Measurements from ENCODE around the gene ADARB2.

The ADARB2 gene

GRCh38 chr10:1212571-1213141 is 524.7 kb downstream of the ADARB2 start:
- no peak for TF ChIP-seq ZBTB7A (IDR thresholded peaks at IDR 0.05; ENCODE audit: low read depth)
- no peak for TF ChIP-seq USF1 (IDR thresholded peaks at IDR 0.05)
- no peak for TF ChIP-seq TAF1 (IDR thresholded peaks at IDR 0.05; ENCODE audit: low read depth)

- TF ChIP-seq REST (IDR thresholded peaks at IDR 0.05; ENCODE audit: low read depth) (no peak), CEBPB (IDR thresholded peaks at IDR 0.05) (no peak), FOXM1 (IDR thresholded peaks at IDR 0.05; ENCODE audit: borderline replicate concordance, low read depth) (no peak), TCF12 (IDR thresholded peaks at IDR 0.05; ENCODE audit: low read depth) (no peak), USF1 (IDR thresholded peaks at IDR 0.05) (no peak), MAX (IDR thresholded peaks at IDR 0.05) (no peak), NFIC (IDR thresholded peaks at IDR 0.05) (no peak), TAF1 (IDR thresholded peaks at IDR 0.05; ENCODE audit: low read depth) (no peak)
These were observed 525.3 kb downstream of the ADARB2 start for GRCh38 chr10:1211844-1212570.

GRCh38 chr10:1210667-1211066 is 526.7 kb downstream of the ADARB2 start:
- TF ChIP-seq ZBTB7A (IDR thresholded peaks at IDR 0.05; ENCODE audit: low read depth): no peak
- no peak for TF ChIP-seq NFIC (IDR thresholded peaks at IDR 0.05)
- TF ChIP-seq FOXM1 (IDR thresholded peaks at IDR 0.05; ENCODE audit: borderline replicate concordance, low read depth): no peak
- no peak for TF ChIP-seq TEAD4 (IDR thresholded peaks at IDR 0.05)
- TF ChIP-seq TAF1 (IDR thresholded peaks at IDR 0.05; ENCODE audit: low read depth): no peak
- TF ChIP-seq CREB1 (IDR thresholded peaks at IDR 0.05; ENCODE audit: low read depth): no peak
- no peak for TF ChIP-seq REST (IDR thresholded peaks at IDR 0.05; ENCODE audit: low read depth)
- no peak for TF ChIP-seq RAD21 (IDR thresholded peaks at IDR 0.05; ENCODE audit: low read depth)
- TF ChIP-seq EGR1 (IDR thresholded peaks at IDR 0.05): no peak
- no peak for TF ChIP-seq EP300 (IDR thresholded peaks at IDR 0.05; ENCODE audit: borderline replicate concordance)

- TF ChIP-seq FOXM1 (IDR thresholded peaks at IDR 0.05; ENCODE audit: borderline replicate concordance, low read depth) (no peak), EGR1 (IDR thresholded peaks at IDR 0.05) (no peak), CEBPB (IDR thresholded peaks at IDR 0.05) (no peak), EP300 (IDR thresholded peaks at IDR 0.05; ENCODE audit: borderline replicate concordance) (no peak), ZBTB7A (IDR thresholded peaks at IDR 0.05; ENCODE audit: low read depth) (no peak)
These were observed 527.9 kb downstream of the ADARB2 start for GRCh38 chr10:1209355-1209979.

- TF ChIP-seq TEAD4 (IDR thresholded peaks at IDR 0.05) (no peak), CEBPB (IDR thresholded peaks at IDR 0.05) (no peak), USF1 (IDR thresholded peaks at IDR 0.05) (no peak), CREB1 (IDR thresholded peaks at IDR 0.05; ENCODE audit: low read depth) (no peak), NFIC (IDR thresholded peaks at IDR 0.05) (no peak), EGR1 (IDR thresholded peaks at IDR 0.05) (no peak), FOXM1 (IDR thresholded peaks at IDR 0.05; ENCODE audit: borderline replicate concordance, low read depth) (no peak), TCF12 (IDR thresholded peaks at IDR 0.05; ENCODE audit: low read depth) (no peak), ZBTB7A (IDR thresholded peaks at IDR 0.05; ENCODE audit: low read depth) (no peak), TAF1 (IDR thresholded peaks at IDR 0.05; ENCODE audit: low read depth) (no peak), EP300 (IDR thresholded peaks at IDR 0.05; ENCODE audit: borderline replicate concordance) (no peak), REST (IDR thresholded peaks at IDR 0.05; ENCODE audit: low read depth) (no peak)
These were observed 528.7 kb downstream of the ADARB2 start for GRCh38 chr10:1208366-1209311.

Data from Ishikawa (cell line).